ENCODE measurements around the gene UNC5CL.
"Not testable (repeated sequence)": the region's sequence is repeated elsewhere in the genome, so short reads cannot be mapped to it uniquely, and the experiment has no call there.

Gene UNC5CL

GRCh38 chr6:41040101-41040939 is 1.3 kb upstream of the UNC5CL start:
- FAIRE-seq = no peak
- peak; percentile 69 for DNase-seq (ENCODE audit: low spot score)

- no peak for FAIRE-seq
- DNase-seq (ENCODE audit: low spot score) = no peak
Measured at GRCh38 chr6:41038205-41038604, 816 bp downstream of the UNC5CL start.

GRCh38 chr6:41037107-41037900 is 1.7 kb downstream of the UNC5CL start:
- FAIRE-seq (no peak), DNase-seq (ENCODE audit: low spot score) (no peak)

- DNase-seq (ENCODE audit: low spot score) (no peak), FAIRE-seq (no peak)
Measured at GRCh38 chr6:41036601-41037000, 2.4 kb downstream of the UNC5CL start.

- FAIRE-seq = no peak
- peak; percentile 30 for DNase-seq (ENCODE audit: low spot score)
Measured at GRCh38 chr6:41036186-41036585, 2.8 kb downstream of the UNC5CL start.

DNA sequence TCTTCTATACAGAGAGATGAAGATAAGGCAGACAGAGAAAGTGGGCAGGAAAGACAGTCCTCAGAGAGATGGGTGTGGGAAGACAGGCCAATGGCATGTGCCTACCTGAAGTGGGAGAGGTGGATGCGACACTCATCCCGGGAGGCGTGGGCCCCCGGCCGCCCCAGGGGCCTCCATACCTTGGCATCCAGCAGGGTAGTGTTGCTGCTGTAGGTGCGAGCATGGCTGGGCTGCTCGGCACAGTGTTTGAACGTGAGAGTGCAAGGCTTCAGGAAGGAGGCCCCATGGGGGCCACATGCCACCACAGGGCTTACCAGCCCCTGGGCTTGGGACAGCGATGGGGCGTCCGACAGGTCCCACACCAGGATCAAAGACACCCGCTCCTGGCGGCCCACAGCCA is 5.2 kb downstream of the UNC5CL start:
- DNase-seq (ENCODE audit: low spot score) = no peak
- no peak for FAIRE-seq

DNA sequence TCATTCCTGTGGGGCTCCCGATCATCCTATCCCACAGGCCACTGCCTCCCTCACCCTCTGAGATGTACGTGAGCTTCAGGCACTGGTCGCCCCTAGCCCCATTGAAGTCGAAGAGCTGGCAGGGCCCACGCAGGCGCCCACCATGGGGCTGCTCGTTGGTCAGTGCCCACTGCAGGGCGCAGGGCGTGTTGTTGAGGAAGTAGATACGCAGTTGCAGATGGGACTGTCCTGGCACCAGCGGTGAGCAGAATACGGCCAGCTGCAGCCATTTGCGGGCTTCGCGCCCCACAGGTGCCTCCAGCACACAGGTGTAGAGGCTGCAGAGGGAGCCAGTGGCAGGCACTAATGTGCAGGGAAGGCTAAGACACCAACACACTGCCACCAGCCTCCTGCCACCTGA is 6.2 kb downstream of the UNC5CL start:
- DNase-seq (ENCODE audit: low spot score) (no peak), FAIRE-seq (no peak)

DNA sequence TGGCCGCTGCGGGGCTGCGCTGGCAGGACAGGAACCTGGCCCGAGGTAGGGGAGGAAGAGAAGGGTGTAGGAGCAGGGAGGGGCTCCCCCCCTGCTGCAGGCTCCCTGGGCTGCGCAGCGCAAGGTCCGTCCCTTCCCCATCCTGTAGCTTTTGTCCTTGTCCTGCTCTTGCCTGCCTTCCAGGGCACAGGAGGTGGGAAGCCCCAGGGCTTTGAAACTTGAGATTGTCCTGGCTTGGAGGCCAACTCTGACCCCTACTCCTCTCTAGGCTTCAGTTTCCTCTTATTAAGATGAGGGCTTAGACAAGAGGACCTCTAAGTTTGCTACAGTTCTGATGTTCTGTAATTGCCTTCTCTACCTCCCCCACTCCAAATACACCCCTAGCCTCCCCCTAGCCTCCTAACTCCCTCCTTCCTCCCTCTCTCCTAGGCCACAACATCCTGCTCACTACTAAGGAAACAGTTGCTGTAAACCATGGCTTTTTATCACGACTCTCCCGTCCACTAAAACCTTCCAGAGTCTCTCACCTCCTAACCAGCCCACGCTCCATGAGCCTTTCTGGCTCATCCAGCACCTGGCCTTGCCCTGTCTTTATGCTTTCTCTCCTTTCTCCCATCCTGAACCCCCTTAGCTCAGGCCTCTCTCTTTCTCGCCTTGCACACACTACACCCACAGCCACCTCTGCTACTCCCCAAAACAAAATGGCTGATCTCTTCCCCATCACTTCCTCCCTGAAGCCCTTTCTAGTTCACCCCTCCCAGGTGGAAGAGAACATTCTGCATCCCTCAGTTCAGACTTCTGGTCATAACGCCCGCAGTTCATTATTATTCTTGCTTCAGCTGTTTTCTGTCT is 10.2 kb downstream of the UNC5CL start:
- DNase-seq (ENCODE audit: low spot score) (no peak), FAIRE-seq (no peak)

DNA sequence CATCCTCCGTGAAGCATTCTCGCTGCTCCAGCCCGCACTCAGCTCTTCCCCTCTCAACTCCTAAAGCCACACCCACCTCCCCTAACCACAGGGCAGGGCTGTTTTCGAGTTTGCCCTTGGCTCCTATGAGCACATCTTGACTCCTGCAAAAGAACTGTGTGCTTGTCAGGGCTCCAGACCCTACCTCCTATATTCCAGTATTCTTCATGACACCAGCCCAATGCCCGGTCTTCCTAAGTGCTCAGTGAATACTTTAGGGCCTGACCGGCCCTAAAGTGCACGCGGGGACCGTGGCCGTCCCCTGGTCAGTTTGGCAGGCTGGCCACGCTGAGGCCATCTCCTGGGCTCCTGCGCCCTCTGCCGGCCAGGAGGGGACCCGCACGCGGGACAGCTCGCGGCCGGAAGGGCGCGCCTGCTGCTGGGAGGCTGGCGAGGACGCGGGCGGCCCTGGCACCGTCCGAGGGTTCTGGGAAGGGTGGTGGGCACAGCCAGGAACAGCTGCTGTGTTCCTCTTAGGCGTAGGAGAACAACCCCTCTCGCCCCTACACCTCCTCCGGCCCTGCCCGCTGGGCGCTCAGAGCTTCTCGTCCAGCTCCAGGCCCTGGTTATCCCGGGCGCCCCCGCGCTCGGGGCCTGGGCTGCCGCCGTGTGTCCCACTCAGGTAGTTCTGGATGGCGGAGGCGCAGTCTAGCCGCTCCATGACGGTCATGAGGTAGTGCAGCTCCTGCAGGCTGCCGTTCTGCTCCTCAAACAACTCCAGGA is 11.0 kb downstream of the UNC5CL start:
- peak; percentile 27 for FAIRE-seq
- DNase-seq (ENCODE audit: low spot score) = peak; percentile 91

DNA sequence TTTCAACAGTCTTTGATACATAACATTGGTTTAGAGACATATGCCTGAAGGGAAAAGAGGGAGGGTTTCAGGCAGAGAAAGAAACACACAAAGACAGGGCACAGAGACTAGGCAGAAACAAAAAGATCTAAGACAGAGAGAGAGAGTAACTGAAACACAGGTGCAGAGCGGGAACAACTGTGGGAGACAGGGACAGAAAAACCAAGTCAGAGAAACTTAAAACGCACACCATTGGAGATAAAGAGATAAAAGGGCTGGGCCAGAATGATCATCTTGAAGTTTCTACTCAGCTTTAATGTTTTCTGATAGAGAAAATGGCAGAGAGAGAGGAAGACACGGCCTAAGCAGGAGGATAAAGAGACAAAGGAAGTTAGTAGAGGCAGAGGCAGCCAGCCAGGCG is 11.8 kb downstream of the UNC5CL start:
- FAIRE-seq (no peak), DNase-seq (ENCODE audit: low spot score) (no peak)

DNA sequence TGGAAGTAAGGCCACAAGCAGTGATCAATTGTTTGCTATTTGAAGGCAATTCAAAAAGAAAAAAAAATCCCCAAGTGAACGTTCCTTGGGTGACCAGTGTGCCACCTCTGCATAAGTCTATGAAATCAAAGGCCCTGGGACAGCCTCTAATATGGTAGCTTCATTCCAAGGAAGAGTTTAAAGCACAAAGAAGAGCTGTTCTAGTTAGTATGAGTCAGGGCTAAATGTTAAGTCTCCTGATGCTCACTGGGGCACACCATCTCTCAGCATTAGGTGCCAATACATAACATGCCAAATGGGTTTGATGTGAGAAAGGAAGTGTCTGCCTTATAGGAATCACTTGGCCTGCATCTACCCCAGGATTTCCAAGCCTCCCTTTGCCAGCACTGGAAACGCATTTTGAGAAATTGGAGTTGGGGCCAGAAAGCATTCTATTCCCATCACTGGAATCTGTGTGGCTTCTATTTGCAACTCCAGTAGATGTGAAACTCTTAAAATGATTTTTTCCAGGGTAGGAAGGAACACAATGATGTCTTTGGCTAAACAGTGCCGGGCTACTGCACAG is 13.0 kb downstream of the UNC5CL start:
- DNase-seq (ENCODE audit: low spot score) (no peak), FAIRE-seq (no peak)

DNA sequence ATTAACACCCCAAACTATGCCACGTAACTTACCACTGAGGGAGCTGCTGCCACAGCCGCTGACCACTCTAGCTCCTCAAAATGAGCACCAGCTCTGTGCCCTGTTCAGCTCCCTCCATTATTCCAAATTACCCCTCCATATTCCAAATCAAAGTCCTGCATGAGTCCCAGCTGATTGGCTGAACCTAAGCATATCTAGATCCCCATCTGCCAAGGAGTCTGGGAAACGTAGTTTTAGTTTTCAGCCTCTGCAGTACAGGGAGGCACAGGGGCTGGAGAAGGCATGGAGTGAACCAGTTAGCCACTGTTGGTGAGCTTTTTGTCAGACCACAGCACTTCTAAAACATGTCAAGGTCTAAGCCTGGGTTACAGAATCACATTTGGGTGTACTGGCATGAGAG is 15.9 kb downstream of the UNC5CL start:
- DNase-seq (ENCODE audit: low spot score) (no peak), FAIRE-seq (no peak)

DNA sequence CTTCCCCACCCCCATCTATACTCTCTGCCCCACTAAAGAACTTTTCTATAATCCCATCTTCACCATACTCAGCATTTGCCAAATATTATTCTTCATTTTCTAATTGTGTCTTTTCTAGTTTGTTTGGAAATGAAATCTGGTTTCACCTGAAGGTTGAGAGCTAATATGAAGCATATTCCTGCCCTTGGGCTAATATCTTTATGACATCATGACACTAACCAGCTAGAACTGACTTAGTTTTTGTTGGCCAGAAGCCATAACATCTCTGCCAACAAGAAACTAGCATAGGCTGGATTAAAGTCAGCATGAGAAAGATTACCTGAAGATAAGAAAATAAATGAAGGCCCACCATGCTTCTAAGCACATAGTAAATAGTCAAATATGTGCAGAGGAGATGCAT is 16.7 kb downstream of the UNC5CL start:
- DNase-seq (ENCODE audit: low spot score) (no peak), FAIRE-seq (no peak)

GRCh38 chr6:41021832-41022231 is 17.2 kb downstream of the UNC5CL start:
- FAIRE-seq = no peak
- DNase-seq (ENCODE audit: low spot score) = peak; percentile 20

DNA sequence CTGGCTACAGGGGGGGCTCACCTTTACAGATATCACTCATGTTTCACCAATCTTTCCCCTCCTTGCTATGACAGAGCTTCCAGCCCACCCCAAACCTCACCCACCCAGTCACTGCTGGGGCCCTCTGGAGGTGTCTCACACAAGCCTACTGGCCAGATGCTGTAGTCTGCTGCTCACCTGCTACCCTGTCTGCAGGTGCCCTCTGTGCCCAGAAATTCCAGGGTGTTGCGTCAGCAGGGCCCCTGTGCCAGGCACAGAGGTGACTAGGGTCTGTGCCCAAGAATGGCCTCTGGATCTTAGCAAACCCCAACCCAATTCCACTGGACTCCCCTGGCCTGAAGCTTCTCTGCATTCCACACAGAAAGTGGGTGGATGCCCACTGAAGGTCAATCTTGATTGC is 21.4 kb downstream of the UNC5CL start:
- no peak for FAIRE-seq
- no peak for DNase-seq (ENCODE audit: low spot score)

DNA sequence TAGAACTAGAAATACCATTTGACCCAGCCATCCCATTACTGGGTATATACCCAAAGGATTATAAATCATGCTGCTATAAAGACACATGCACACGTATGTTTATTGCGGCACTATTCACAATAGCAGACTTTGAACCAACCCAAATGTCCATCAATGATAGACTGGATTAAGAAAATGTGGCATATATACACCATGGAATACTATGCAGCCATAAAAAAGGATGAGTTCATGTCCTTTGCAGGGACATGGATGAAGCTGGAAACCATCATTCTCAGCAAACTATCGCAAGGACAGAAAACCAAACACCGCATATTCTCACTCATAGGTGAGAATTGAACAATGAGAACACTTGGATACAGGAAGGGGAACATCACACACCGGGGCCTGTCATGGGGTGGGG is 23.2 kb downstream of the UNC5CL start:
- not testable (repeated sequence) for DNase-seq (ENCODE audit: low spot score); FAIRE-seq

DNA sequence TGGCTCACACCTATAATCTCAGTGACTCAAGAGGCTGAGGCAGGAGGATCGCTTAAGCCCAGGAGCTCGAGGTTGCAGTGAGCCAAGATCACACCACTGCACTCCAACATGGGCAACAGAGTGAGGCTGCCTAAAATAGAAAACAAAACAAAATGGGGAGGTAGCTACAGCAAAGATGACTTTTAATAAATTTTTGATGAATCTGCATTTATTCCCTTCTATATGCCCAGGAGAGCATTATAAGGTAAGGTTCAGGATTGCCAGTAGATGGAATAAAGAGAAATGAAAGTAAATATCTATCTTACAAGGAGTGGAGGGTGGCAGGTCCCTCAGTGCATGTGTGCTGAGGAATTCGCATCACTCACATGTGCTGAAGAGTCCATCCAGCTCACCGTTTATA is 24.2 kb downstream of the UNC5CL start:
- DNase-seq (ENCODE audit: low spot score) = no peak
- no peak for FAIRE-seq

DNA sequence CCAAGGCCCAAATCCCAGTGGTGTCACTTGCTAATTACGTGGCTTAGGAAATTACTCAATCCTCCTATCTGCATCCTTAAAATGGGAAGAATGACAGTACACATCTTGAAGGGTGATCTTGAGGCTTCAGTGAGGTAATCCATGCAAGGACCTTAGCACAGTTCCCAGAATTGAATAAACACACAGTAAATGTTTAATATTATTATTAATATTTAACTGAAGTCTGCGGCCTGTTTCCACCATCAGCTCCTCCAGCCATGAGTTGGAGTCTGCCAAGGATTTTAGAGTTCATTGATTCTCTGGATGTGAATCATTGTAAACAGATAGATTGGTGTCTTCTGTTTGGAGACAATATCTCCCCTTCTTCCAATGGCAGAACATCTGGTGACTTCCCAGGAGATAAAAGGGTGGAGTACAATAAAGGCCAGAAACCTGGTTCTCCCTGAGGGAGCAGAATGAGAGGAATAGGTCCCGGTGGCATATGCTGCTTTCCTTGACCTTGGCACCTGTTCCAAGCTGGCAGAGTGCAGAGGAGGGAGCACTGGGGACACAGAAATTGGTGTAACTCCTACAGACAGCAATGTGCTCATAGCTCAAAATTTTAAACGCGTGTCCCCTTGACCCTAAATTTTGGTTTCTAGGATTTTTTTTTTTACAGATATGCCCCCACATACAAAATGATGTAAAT is 25.4 kb downstream of the UNC5CL start:
- FAIRE-seq (no peak), DNase-seq (ENCODE audit: low spot score) (no peak)

- FAIRE-seq (no peak), DNase-seq (ENCODE audit: low spot score) (no peak)
Measured at GRCh38 chr6:41011673-41012072, 27.3 kb downstream of the UNC5CL start.

GRCh38 chr6:41009669-41010068 is 29.4 kb downstream of the UNC5CL start:
- no peak for DNase-seq (ENCODE audit: low spot score)
- no peak for FAIRE-seq

Data from urothelium cell line (cell line).